Neutrophil (primary cell): ENCODE measurements around the gene PARD3.

ENCODE experiments used
- H3K27ac ChIP-seq: fragments of 200-600 bp; sonication (generic); 2 replicates; pipeline ENCODE4 v1.5.1; 2016; ENCODE audit warnings: mild to moderate bottlenecking, moderate library complexity
- H3K27me3 ChIP-seq: fragments of 200-600 bp; sonication (generic); 2 replicates; pipeline ENCODE4 v1.6.0; 2016; ENCODE audit warnings: mild to moderate bottlenecking
- H3K36me3 ChIP-seq: fragments of 200-600 bp; sonication (generic); 2 replicates; pipeline ENCODE4 v1.5.1; 2017
- H3K4me1 ChIP-seq, 2 experiments: fragments of 200-600 bp in 1 of 2; sonication (generic) in 1 of 2; 1 replicate in 1 of 2; 2 replicates in 1 of 2; pipeline versions ENCODE4 v1.5.1 to v1.6.1; 2013 to 2016; ENCODE audit warnings: low read depth in 1 of 2, low read length in 1 of 2, mild to moderate bottlenecking in 1 of 2, moderate library complexity in 1 of 2; ENCODE audit not compliant: control insufficient read depth in 1 of 2, insufficient read depth in 1 of 2
- H3K4me3 ChIP-seq, 2 experiments: fragments of 200-600 bp in 1 of 2; sonication (generic) in 1 of 2; 1 replicate in 1 of 2; 2 replicates in 1 of 2; pipeline ENCODE4 v1.5.1; 2013 to 2016; ENCODE audit warnings: low read depth in 1 of 2, low read length in 1 of 2, mild to moderate bottlenecking in 1 of 2, moderate library complexity in 1 of 2
- H3K9me3 ChIP-seq: fragments of 200-600 bp; sonication (generic); 2 replicates; pipeline ENCODE4 v1.5.1; 2016
- TF ChIP-seq, protein P1 (sequence below): fragments of 200-600 bp; sonication (generic); IDR thresholded peaks from 2 replicates; pipeline ENCODE4 v1.5.1; 2016; ENCODE audit warnings: antibody characterized with exemption

PARD3 gene

DNA sequence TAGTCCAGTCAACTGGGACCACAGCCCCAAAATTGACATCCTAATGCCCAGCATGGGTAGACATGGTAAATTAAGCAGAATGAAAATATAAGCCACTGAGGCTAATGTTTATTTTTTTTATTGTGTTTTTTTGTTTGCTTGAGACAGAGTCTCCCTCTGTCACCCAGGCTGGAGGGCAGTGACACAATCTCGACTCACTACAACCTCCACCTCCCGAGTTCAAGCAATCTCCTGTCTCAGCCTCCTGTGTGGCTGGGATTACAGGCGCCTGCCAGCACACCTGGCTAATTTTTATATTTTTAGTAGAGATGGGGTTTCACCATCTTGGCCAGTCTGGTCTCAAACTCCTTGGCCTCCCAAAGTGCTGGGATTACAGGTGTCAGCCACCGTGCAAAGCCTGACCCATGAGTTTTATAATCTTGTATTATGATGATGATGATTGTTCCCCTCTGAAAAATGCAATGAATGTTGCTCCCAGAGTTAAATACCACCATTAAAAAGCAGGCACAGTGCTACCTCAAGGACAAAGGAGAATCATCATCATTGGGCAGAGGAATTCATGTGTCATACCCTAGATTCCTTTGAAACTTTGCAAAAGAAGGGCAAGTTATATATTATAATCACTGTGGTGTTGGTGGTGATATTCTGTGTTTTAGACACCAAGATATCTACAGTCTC is 228.0 kb downstream of the PARD3 start:
- Histone ChIP-seq H3K27ac (no peak overlapping the region), H3K27me3 (no peaks in the 10 kb centered on the region), H3K4me3 (no peak overlapping the region), H3K9me3 (no peaks in the 10 kb centered on the region), H3K36me3 (no peaks in the 10 kb centered on the region), H3K4me1 (no peaks in the 10 kb centered on the region)
- TF ChIP-seq, protein P1, sequence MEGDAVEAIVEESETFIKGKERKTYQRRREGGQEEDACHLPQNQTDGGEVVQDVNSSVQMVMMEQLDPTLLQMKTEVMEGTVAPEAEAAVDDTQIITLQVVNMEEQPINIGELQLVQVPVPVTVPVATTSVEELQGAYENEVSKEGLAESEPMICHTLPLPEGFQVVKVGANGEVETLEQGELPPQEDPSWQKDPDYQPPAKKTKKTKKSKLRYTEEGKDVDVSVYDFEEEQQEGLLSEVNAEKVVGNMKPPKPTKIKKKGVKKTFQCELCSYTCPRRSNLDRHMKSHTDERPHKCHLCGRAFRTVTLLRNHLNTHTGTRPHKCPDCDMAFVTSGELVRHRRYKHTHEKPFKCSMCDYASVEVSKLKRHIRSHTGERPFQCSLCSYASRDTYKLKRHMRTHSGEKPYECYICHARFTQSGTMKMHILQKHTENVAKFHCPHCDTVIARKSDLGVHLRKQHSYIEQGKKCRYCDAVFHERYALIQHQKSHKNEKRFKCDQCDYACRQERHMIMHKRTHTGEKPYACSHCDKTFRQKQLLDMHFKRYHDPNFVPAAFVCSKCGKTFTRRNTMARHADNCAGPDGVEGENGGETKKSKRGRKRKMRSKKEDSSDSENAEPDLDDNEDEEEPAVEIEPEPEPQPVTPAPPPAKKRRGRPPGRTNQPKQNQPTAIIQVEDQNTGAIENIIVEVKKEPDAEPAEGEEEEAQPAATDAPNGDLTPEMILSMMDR, result no peak

DNA sequence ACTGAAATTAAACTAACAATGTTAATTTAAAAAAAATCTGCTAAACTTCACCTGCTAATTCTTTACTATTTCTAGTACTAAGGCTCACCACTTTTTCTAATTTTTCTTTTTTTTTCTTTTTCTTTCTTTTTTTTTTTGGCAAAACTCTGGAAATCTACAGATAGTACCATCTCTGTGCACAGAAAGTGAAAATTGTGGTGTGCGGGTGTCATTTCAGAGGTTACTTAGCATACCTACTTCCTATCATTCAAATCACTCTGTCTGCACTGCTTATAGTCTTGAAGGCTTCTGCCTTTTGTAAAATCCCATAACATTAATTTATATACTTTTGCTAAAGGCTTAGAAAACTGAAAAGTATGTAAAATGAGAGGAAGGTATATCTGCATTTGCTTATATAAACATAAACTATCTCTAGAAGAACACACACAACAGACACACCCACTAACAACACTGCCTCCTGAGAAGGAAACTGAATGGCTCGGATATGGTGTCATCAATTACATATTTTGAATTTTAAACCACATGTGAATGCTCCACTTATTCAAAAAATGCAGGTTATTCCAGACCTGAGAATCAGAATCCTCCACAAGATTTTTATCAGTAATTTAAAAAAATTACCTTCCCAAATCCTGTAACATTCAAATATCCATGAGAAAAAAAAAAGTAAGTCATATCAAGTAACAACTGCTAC is 229.5 kb downstream of the PARD3 start:
- Histone ChIP-seq H3K36me3 (no peaks in the 10 kb centered on the region), H3K4me3 (no peak overlapping the region), H3K27ac (no peak overlapping the region), H3K9me3 (no peaks in the 10 kb centered on the region), H3K4me1 (no peaks in the 10 kb centered on the region), H3K27me3 (no peaks in the 10 kb centered on the region)
- TF ChIP-seq, protein P1, result no peak

DNA sequence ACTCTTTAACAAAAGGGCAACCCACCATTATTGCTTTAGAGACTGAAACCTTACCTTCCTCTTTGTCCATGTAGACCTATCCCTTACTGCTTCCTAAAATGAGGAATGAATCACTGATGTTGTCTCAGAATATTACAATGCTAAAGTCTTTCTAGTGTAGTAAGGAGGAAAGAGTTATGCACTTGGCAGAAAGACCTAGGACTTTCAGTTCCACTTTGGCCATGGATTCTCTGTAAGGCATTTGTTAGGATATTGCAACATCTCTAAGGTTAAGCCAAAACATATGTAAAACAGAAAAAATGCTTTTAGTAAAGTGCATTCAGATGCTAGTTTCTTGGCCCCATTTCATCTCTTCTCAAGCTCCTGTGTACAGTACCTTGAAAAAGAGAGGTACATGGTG is 230.9 kb downstream of the PARD3 start:
- no peaks in the 10 kb centered on the region for H3K4me1 ChIP-seq
- H3K9me3 ChIP-seq, result no peaks in the 10 kb centered on the region
- no peak overlapping the region for H3K27ac ChIP-seq
- no peaks in the 10 kb centered on the region for H3K27me3 ChIP-seq
- no peak overlapping the region for H3K4me3 ChIP-seq
- TF ChIP-seq, protein P1, result no peak
- no peaks in the 10 kb centered on the region for H3K36me3 ChIP-seq

DNA sequence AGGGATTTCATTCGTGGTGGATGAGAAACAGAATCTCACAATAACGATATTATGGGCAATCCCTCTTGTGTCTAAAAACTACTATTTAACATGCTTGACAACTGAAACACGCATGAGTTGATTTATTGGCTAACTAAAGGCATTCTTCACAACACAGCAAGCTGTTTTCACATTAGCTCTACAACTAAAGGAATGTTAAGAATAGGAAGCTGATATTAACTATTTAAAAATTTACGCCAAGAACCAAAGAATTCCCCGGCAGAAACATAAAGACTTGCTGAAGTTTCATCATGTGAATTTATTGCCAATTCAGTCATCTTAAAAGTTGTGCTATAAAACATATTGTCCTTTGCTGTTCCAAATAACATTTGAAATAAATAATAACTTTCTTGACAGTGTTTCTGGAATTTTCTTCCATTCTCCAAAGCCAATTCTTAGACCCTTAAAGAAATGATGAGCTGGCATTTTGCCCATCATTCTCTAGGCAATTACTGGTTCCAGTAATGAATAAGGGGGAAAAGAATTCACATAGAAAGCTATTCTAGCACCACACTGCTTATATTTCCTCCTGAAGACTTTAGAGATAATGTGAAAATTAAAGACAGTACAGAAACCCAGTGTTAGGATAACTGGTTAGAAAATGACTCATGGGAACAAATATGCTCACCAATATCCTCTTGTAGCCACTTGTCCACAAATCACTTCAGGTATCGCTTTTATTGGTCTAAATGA is 233.1 kb downstream of the PARD3 start:
- Histone ChIP-seq H3K4me3 (no peak overlapping the region), H3K9me3 (no peaks in the 10 kb centered on the region), H3K27ac (no peak overlapping the region), H3K4me1 (no peaks in the 10 kb centered on the region), H3K27me3 (no peaks in the 10 kb centered on the region), H3K36me3 (no peaks in the 10 kb centered on the region)
- TF ChIP-seq, protein P1, result no peak

DNA sequence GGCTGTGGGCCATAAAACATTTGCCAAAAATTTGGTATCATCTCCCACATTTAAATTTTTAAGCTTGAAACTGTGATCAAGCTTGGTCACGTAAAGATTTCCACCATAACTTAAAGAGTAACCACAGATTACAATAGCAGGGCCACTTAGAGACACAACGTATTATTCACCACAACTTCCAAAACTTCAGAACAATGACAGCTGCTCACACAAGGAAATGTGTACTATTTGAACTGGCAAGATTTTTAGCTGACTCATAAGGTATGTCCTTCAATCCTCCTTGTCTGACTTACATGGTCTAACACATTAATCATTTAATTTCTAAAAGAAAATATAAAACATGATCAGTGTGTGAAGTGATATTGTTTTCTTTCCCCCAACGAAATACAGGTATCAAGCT is 234.5 kb downstream of the PARD3 start:
- Histone ChIP-seq H3K27me3 (no peaks in the 10 kb centered on the region), H3K36me3 (no peaks in the 10 kb centered on the region), H3K9me3 (no peaks in the 10 kb centered on the region), H3K27ac (no peak overlapping the region), H3K4me3 (no peak overlapping the region), H3K4me1 (no peaks in the 10 kb centered on the region)
- TF ChIP-seq, protein P1, result no peak
